PFSK-1 (cell line): ENCODE measurements around the gene ECEL1.

Experiments used
- FOXP2 ChIP-seq: optimal IDR thresholded peaks from 2 replicates; pipeline ENCODE3; 2011; ENCODE audit warnings: borderline replicate concordance, control low read depth, inconsistent platforms; ENCODE audit not compliant: insufficient read depth; ENCODE audit errors: extremely low read length, extremely low read depth
- POLR2AphosphoS5 ChIP-seq: IDR thresholded peaks from 2 replicates; pipeline ENCODE4 v1.6.1; 2012; ENCODE audit warnings: low read depth, mild to moderate bottlenecking, control low read depth, low read length, moderate library complexity
- SIN3A ChIP-seq: IDR thresholded peaks from 2 replicates; pipeline ENCODE4 v1.6.1; 2012; ENCODE audit warnings: mild to moderate bottlenecking, low read length, moderate library complexity, borderline replicate concordance; ENCODE audit not compliant: insufficient read depth
- TAF1 ChIP-seq: IDR thresholded peaks from 2 replicates; pipeline ENCODE4 v1.6.1; 2012; ENCODE audit warnings: low read length, control low read depth, borderline replicate concordance; ENCODE audit not compliant: insufficient read depth
- TF ChIP-seq, protein P1 (sequence below), 2 experiments: IDR thresholded peaks; 2 replicates each; pipeline versions ENCODE4 v1.6.1 to v1.8.0; 2011 to 2012; ENCODE audit warnings: low read depth in 2 of 2, low read length in 2 of 2, control low read depth in 1 of 2, inconsistent platforms in 1 of 2, mild to moderate bottlenecking in 1 of 2, moderate library complexity in 1 of 2; ENCODE audit not compliant: insufficient read depth in 1 of 2

The ECEL1 gene

DNA sequence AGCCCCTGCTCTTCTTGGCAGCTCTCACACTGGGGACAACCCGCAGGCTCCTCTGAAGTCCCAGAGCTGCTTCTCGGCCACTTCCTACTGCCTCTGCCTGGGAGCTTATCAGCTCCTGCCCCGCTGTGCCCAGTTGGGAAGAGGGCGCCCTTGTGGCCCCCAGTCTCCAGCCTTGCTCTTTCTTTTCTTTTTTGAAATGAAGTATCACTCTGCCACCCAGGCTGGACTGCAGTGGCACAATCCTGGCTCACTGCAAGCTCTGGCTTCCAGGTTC is 52.3 kb downstream of the ECEL1 start:
- TF ChIP-seq SIN3A (no peak), POLR2AphosphoS5 (no peak), FOXP2 (no peak), TAF1 (no peak)
- TF ChIP-seq, protein P1, sequence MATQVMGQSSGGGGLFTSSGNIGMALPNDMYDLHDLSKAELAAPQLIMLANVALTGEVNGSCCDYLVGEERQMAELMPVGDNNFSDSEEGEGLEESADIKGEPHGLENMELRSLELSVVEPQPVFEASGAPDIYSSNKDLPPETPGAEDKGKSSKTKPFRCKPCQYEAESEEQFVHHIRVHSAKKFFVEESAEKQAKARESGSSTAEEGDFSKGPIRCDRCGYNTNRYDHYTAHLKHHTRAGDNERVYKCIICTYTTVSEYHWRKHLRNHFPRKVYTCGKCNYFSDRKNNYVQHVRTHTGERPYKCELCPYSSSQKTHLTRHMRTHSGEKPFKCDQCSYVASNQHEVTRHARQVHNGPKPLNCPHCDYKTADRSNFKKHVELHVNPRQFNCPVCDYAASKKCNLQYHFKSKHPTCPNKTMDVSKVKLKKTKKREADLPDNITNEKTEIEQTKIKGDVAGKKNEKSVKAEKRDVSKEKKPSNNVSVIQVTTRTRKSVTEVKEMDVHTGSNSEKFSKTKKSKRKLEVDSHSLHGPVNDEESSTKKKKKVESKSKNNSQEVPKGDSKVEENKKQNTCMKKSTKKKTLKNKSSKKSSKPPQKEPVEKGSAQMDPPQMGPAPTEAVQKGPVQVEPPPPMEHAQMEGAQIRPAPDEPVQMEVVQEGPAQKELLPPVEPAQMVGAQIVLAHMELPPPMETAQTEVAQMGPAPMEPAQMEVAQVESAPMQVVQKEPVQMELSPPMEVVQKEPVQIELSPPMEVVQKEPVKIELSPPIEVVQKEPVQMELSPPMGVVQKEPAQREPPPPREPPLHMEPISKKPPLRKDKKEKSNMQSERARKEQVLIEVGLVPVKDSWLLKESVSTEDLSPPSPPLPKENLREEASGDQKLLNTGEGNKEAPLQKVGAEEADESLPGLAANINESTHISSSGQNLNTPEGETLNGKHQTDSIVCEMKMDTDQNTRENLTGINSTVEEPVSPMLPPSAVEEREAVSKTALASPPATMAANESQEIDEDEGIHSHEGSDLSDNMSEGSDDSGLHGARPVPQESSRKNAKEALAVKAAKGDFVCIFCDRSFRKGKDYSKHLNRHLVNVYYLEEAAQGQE (IDR thresholded peaks at IDR 0.05; ENCODE audit: insufficient read depth in 1 of 2, low read depth in 2 of 2, low read length in 2 of 2), result no peak

DNA sequence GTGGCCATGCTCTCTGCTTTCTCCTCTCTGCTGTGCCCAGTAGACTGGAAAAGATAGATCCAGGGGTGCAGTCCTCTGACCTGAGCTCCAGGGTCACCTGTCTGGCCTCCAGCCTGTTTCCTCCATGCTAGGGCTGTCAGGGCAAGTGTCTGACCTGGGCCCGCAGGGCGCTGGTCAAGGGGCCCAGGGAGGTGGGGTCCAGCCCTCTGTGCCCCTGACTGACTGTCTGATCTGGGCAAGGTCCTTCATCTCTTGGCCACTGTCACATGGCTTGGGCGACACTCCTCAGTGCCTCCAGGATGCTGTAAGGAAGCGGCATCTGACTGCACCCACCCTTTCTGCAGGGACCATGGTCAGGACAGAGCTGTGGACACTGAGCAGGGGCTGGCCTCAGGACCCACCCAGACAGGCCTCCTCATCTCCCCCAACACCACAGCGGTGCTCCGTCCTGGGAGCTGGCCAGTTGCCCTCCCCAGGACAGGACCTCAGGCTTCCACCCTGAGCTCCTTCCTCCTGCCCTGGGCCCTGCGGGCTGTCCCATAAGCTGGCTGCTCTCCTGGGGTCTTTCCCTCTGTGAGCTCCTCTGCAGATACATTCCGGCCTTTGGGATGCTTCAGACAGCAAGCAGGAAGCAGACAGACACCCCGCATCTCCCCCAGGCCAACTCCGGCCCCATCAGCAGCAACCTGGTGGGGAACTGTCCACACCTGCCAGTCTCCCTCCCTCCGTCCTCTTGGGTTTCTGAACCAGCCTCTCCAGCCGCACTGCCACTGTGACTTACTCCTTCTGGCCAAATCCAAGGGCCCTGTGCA is 52.9 kb downstream of the ECEL1 start:
- TF ChIP-seq TAF1, result no peak
- no peak for TF ChIP-seq SIN3A
- TF ChIP-seq FOXP2, result no peak
- TF ChIP-seq POLR2AphosphoS5, result no peak
- TF ChIP-seq, protein P1 (IDR thresholded peaks at IDR 0.05; ENCODE audit: insufficient read depth in 1 of 2, low read depth in 2 of 2, low read length in 2 of 2), result no peak

DNA sequence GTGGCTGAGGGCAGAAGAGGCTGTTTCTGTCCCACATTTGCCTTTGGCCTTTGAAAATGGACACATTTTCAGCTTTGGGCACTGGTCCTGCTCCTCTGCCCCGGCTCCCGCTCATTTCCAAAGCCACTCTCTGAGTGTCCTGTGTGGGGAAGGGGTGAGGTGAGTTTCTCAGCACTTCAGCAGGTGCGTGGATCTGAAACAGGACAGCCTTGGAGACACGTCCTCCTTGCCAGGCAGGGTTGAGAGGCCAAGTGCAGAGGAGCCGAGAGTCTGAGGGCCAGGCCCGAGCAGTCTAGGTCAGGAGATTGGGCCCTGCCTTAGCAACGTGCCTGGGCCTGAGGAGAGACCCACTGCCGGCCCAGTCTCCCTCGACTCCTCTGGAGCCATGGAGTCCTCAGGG is 53.5 kb downstream of the ECEL1 start:
- TF ChIP-seq POLR2AphosphoS5 (no peak), SIN3A (no peak), TAF1 (no peak), FOXP2 (no peak)
- TF ChIP-seq, protein P1 (IDR thresholded peaks at IDR 0.05; ENCODE audit: insufficient read depth in 1 of 2, low read depth in 2 of 2, low read length in 2 of 2), result no peak

DNA sequence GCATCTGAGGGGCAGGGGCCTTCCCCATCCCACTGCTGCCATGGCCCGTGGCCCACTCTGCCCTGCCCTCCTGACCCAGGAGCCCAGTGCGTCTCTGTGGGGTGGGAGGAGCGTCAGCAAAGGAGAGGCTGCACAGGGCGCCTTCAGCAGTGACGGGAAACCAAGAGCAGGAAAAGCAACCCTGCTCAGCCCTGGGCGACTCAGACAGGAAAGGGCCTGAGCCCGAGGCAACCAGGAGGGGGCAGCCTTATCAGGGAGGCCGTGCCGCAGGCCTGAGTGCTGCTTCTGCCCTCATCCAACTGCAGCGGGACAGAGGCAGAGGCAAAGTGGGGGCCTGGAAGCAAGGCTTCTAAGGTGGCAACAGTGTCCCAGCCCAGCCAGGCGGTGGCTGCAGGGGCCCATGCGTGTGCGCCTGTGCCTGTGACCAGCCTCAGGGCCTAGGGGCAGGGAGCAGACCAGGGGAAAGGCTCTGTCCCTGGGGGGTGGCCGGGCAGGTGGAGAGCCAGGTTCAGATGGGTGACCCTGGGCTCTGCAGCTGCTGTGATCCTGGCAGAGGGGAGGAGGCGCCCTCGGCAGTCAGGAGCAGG is 54.9 kb downstream of the ECEL1 start:
- TF ChIP-seq, protein P1 (IDR thresholded peaks at IDR 0.05; ENCODE audit: insufficient read depth in 1 of 2, low read depth in 2 of 2, low read length in 2 of 2), result no peak
- TF ChIP-seq FOXP2 (no peak), SIN3A (no peak), POLR2AphosphoS5 (no peak), TAF1 (no peak)
